ENCODE results near the gene PAK5. TPM values are rescaled to one million over a fixed set of nuclear protein-coding genes. Genes with fewer than 3 reads are reported as not detected.

Gene PAK5
- total RNA-seq, 1 experiment from 2014 or later: not detected

DNA sequence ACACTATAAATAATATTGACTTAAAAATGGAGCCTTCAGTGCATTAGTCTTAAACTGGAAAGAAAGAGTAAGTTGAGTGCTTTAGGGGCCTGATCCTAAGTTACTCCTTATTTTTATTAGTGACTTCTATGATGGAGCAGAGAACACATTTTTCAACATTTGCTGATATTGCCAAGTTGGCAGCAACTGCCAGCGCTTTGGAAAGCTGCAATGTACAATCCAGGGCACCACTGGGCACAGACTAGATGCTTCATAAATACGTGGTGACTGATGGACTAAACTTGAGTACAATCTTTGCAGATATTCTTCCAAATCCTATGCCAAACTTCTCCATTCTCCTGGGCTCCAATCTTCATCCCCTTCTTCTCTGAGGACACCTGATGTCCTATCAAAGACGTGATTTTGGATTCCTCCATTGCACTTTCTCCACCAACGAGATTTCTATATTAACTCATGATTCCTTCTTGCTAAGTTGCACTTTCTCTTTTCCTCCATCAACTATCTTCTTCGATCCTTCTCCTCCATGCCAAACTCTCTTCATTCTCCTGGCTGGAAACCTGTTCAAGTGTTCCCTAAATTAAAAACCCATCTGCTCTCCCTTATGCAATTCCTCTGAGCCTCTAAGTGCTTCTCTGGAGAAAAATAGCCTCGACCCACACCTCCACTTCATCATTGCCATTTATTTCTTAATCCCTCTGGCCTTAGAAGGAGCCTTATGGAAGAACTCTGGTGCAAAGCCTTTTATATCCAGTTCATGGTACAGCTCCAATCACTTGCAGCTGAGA is 28.5 kb upstream of the PAK5 start:
- TF ChIP-seq, protein P1, sequence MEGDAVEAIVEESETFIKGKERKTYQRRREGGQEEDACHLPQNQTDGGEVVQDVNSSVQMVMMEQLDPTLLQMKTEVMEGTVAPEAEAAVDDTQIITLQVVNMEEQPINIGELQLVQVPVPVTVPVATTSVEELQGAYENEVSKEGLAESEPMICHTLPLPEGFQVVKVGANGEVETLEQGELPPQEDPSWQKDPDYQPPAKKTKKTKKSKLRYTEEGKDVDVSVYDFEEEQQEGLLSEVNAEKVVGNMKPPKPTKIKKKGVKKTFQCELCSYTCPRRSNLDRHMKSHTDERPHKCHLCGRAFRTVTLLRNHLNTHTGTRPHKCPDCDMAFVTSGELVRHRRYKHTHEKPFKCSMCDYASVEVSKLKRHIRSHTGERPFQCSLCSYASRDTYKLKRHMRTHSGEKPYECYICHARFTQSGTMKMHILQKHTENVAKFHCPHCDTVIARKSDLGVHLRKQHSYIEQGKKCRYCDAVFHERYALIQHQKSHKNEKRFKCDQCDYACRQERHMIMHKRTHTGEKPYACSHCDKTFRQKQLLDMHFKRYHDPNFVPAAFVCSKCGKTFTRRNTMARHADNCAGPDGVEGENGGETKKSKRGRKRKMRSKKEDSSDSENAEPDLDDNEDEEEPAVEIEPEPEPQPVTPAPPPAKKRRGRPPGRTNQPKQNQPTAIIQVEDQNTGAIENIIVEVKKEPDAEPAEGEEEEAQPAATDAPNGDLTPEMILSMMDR (conservative IDR thresholded peaks at IDR 0.05): no peak
- TF ChIP-seq EZH2 (IDR thresholded peaks at IDR 0.05; ENCODE audit: low read depth): no peak
- H3K4me3 ChIP-seq: no peak overlapping the region
- no peak for DNase-seq
- no peaks in the 10 kb centered on the region for H4K20me1 ChIP-seq (ENCODE audit: insufficient read depth)
- H2AFZ ChIP-seq: no peak overlapping the region
- H3K9me3 ChIP-seq (ENCODE audit: insufficient read depth, low read depth): no peaks in the 10 kb centered on the region; the same call in 1 of the 2 replicates
- H3K27me3 ChIP-seq (ENCODE audit: insufficient read depth, low read depth): peaks cover 11% of the 10 kb centered on the region; the same call in 1 of the 2 replicates
- H3K9me2 ChIP-seq (ENCODE audit: insufficient read depth): no peaks in the 10 kb centered on the region; the same call in 1 of the 2 replicates
- no TSS peak for BruUV-seq (replicated peaks)
- no peaks in the 10 kb centered on the region for H3K79me2 ChIP-seq (ENCODE audit: low read depth)
- ChIA-PET CTCF (no interaction called here), POLR2A (ENCODE audit: unreplicated experiment) (no interaction called here)
- no peaks in the 10 kb centered on the region for H3K4me1 ChIP-seq (replicated peaks; ENCODE audit: insufficient read depth)
- H3F3A ChIP-seq (ENCODE audit: insufficient read depth, low read depth): no peaks in the 10 kb centered on the region
- no peak overlapping the region for H3K27ac ChIP-seq
- intact Hi-C loops (cut with micrococcal nuclease; ENCODE audit: unreplicated experiment): no loop called here
- H3K4me2 ChIP-seq: no peak overlapping the region
- H3K36me3 ChIP-seq (ENCODE audit: low read depth): no peaks in the 10 kb centered on the region

DNA sequence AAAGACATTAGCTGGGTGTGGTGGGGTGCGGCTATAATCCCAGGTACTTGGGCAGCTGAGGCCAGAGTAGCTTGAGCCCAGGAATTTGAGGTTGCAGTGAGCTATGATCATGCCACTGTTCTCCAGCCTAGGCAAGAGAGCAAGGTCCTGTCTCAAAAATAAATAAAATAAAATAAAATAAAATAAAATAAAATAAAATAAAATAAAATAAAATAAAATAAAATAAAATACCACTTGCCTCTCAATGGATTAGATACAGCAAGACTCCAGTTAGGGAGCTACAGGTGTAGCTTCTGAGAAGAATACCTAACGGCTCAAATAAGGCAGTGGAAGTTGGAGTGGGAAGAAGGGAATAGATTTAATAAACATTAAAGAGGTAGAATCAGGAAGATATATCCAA is 13.7 kb upstream of the PAK5 start:
- no peak overlapping the region for H3K4me2 ChIP-seq
- no peak overlapping the region for H2AFZ ChIP-seq
- ChIA-PET CTCF (no interaction called here), POLR2A (ENCODE audit: unreplicated experiment) (no interaction called here)
- no peak overlapping the region for H3K27ac ChIP-seq
- no peak for DNase-seq
- no TSS peak for BruUV-seq (replicated peaks)
- peaks cover 19% of the 10 kb centered on the region for H3K27me3 ChIP-seq (ENCODE audit: insufficient read depth, low read depth)
- TF ChIP-seq, protein P1 (conservative IDR thresholded peaks at IDR 0.05): no peak
- no peak for TF ChIP-seq EZH2 (IDR thresholded peaks at IDR 0.05; ENCODE audit: low read depth)
- no peaks in the 10 kb centered on the region for H3K9me2 ChIP-seq (ENCODE audit: insufficient read depth)
- intact Hi-C loops (cut with micrococcal nuclease; ENCODE audit: unreplicated experiment): no loop called here
- H4K20me1 ChIP-seq (ENCODE audit: insufficient read depth): no peaks in the 10 kb centered on the region
- H3K4me1 ChIP-seq (replicated peaks; ENCODE audit: insufficient read depth): no peaks in the 10 kb centered on the region
- H3K36me3 ChIP-seq (ENCODE audit: low read depth): no peaks in the 10 kb centered on the region
- H3K79me2 ChIP-seq (ENCODE audit: low read depth): no peaks in the 10 kb centered on the region
- no peak overlapping the region for H3K4me3 ChIP-seq
- no peaks in the 10 kb centered on the region for H3F3A ChIP-seq (ENCODE audit: insufficient read depth, low read depth)
- no peaks in the 10 kb centered on the region for H3K9me3 ChIP-seq (ENCODE audit: insufficient read depth, low read depth)

DNA sequence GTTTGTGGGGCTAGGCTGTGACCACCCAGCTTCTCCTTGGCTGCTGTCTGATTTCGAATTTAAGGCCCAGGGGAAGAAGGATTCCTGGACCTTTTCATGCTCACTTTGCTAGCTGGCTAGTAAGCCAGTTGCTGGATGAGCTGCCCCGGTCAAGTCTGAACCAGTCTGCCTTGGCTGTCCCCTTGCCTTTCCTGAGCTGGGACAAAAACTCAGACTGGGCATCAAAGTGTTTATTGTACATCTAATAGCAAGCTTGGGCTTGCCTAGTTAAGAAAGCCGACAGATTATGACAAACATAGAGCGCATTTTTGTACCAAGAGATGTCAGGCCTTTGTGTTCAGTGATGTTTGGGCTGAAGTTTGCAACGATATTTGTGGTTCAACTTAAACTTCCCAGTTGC is 750 bp upstream of the PAK5 start:
- ChIA-PET CTCF (no interaction called here), POLR2A (ENCODE audit: unreplicated experiment) (interaction anchor here (0.8 kb wide), 1 partner anchor 1768 kb away, joined by 6 read pairs; no protein-coding TSS in a partner anchor)
- Histone ChIP-seq H3K27ac (no peak overlapping the region), H2AFZ (no peak overlapping the region), H3F3A (ENCODE audit: insufficient read depth, low read depth) (no peaks in the 10 kb centered on the region), H3K4me3 (no peak overlapping the region), H3K9me3 (ENCODE audit: insufficient read depth, low read depth) (no peaks in the 10 kb centered on the region), H3K9me2 (ENCODE audit: insufficient read depth) (no peaks in the 10 kb centered on the region), H3K4me1 (replicated peaks; ENCODE audit: insufficient read depth) (no peaks in the 10 kb centered on the region), H3K36me3 (ENCODE audit: low read depth) (no peaks in the 10 kb centered on the region), H3K4me2 (no peak overlapping the region), H3K27me3 (ENCODE audit: insufficient read depth, low read depth) (peaks cover 39% of the 10 kb centered on the region), H4K20me1 (ENCODE audit: insufficient read depth) (no peaks in the 10 kb centered on the region), H3K79me2 (ENCODE audit: low read depth) (no peaks in the 10 kb centered on the region)
- BruUV-seq (replicated peaks): no TSS peak
- intact Hi-C loops (cut with micrococcal nuclease; ENCODE audit: unreplicated experiment): no loop called here
- TF ChIP-seq, protein P1 (conservative IDR thresholded peaks at IDR 0.05): no peak
- TF ChIP-seq EZH2 (IDR thresholded peaks at IDR 0.05; ENCODE audit: low read depth): no peak
- DNase-seq: no peak

All from PC-9 (cell line).